Cerebellar nuclear complex (tissue), 1 donor: Measurements from ENCODE around the gene WDR18.

Source experiments
- DNase-seq, 2 experiments: peaks; one replicate each; lab custom pipeline; 2025; lab: John Stamatoyannopoulos, UW

The WDR18 gene

DNA sequence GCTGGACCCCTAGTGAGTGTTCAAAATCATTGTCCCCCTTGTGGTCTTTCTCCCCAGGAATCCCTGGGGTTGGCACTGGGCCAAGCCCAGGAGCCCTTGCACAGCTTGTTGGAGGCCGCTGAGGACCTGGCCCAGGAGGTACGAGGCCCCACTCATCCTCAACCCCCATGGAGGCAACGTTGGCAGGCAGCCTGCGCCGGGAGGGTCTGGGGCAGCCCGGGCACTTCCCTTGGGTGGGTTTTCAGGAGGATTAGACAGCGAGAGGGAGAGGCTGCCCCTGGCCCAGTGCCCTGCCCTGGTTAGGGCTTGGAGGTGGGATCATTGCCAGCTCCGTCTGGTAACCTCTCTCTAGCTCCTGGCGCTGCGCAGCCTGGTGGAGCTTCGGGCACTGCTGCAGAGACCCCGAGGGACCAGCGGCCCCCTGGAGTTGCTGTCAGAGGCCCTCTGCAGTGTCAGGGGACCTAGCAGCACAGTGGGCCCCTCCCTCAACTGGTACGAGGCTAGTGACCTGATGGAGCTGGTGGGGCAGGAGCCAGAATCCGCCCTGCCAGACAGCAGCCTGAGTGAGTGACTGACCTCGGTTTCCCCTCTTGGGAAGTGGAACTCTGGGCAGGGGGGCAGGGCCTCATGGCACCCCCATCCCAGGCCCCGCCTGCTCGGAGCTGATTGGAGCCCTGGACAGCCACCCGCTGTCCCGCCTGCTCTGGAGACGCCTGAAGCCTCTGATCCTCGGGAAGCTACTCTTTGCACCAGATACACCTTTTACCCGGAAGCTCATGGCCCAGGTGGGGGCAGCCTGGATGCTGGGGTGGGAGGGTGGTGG is 58.8 kb downstream of the WDR18 start:
- no peak for DNase-seq
